Liver (tissue), 9 donors: ENCODE results near the gene RET. TPM values are rescaled to one million over a fixed set of nuclear protein-coding genes. Genes with fewer than 3 reads are reported as not detected.

ENCODE experiments used
- DNase-seq: peaks from one replicate; pipeline ENCODE4 v3.0.0-alpha.2; 2017; ENCODE audit warnings: low spot score
- H3K27ac ChIP-seq, 2 donors: one replicate each; pipeline ENCODE4 v1.7.0; 2013; ENCODE audit warnings: inconsistent platforms in 2 of 2, low read length in 2 of 2, control low read depth in 1 of 2, low read depth in 1 of 2, mild to moderate bottlenecking in 1 of 2
- H3K27me3 ChIP-seq, 4 donors: one replicate each; pipeline versions ENCODE4 v1.6.1 to v1.7.0; 2013; ENCODE audit warnings: low read length in 3 of 4, inconsistent platforms in 1 of 4, mild to moderate bottlenecking in 1 of 4, moderate library complexity in 1 of 4; ENCODE audit not compliant: control insufficient read depth in 4 of 4, insufficient read depth in 4 of 4
- H3K36me3 ChIP-seq, 4 donors: one replicate each; pipeline versions ENCODE4 v1.6.1 to v1.7.0; 2013; ENCODE audit warnings: low read length in 3 of 4, mild to moderate bottlenecking in 3 of 4, low read depth in 1 of 4, moderate library complexity in 1 of 4; ENCODE audit not compliant: control insufficient read depth in 4 of 4, insufficient read depth in 3 of 4
- H3K4me1 ChIP-seq, 4 donors: one replicate each; pipeline versions ENCODE4 v1.6.1 to v1.7.0; 2013; ENCODE audit warnings: low read length in 3 of 4, mild to moderate bottlenecking in 3 of 4, moderate library complexity in 1 of 4; ENCODE audit not compliant: control insufficient read depth in 4 of 4, insufficient read depth in 4 of 4
- H3K4me3 ChIP-seq, 3 donors: one replicate each; pipeline versions ENCODE4 v1.6.1 to v1.7.0; 2013; ENCODE audit warnings: low read length in 3 of 3, control low read depth in 1 of 3, low read depth in 1 of 3, mild to moderate bottlenecking in 1 of 3
- H3K9ac ChIP-seq, 2 donors: one replicate each; pipeline ENCODE4 v1.7.0; 2013; ENCODE audit warnings: low read length in 2 of 2, mild to moderate bottlenecking in 2 of 2, moderate library complexity in 2 of 2, control low read depth in 1 of 2, low read depth in 1 of 2
- H3K9me3 ChIP-seq, 4 donors: one replicate each; pipeline versions ENCODE4 v1.6.1 to v1.7.0; 2013; ENCODE audit warnings: low read length in 3 of 4; ENCODE audit not compliant: control insufficient read depth in 4 of 4
- EGR1 ChIP-seq, 2 donors: IDR thresholded peaks; 2 replicates each; pipeline ENCODE4 v1.6.1; 2016 to 2018; ENCODE audit warnings: antibody characterized with exemption in 2 of 2, low read depth in 2 of 2
- FOXA1 ChIP-seq: IDR thresholded peaks from 2 replicates; pipeline ENCODE4 v1.6.1; 2016; ENCODE audit warnings: antibody characterized with exemption
- FOXA2 ChIP-seq: IDR thresholded peaks from 2 replicates; pipeline ENCODE4 v1.6.1; 2016; ENCODE audit warnings: antibody characterized with exemption
- GABPA ChIP-seq, 2 donors: IDR thresholded peaks in 1 of 2; conservative IDR thresholded peaks in 1 of 2; 2 replicates each; pipeline ENCODE4 v1.6.1; 2016; ENCODE audit warnings: antibody characterized with exemption in 2 of 2, mild to moderate bottlenecking in 1 of 2, moderate library complexity in 1 of 2
- HNF4A ChIP-seq, 2 donors: conservative IDR thresholded peaks; 2 replicates each; pipeline ENCODE4 v1.6.1; 2016; ENCODE audit warnings: antibody characterized with exemption in 2 of 2, mild to moderate bottlenecking in 2 of 2
- HNF4G ChIP-seq: IDR thresholded peaks from 2 replicates; pipeline ENCODE4 v1.6.1; 2016; ENCODE audit warnings: antibody characterized with exemption
- JUND ChIP-seq, 2 donors: IDR thresholded peaks; 2 replicates each; pipeline ENCODE4 v1.6.1; 2016; ENCODE audit warnings: antibody characterized with exemption in 2 of 2
- NR2F2 ChIP-seq: IDR thresholded peaks from 2 replicates; pipeline ENCODE4 v1.6.1; 2016; ENCODE audit warnings: antibody characterized with exemption
- RAD21 ChIP-seq, 2 donors: IDR thresholded peaks; 2 replicates each; pipeline ENCODE4 v1.6.1; 2016; ENCODE audit warnings: antibody characterized with exemption in 2 of 2, mild to moderate bottlenecking in 2 of 2
- SP1 ChIP-seq: IDR thresholded peaks from 2 replicates; pipeline ENCODE4 v1.6.1; 2018; ENCODE audit warnings: antibody characterized with exemption, mild to moderate bottlenecking
- TAF1 ChIP-seq: conservative IDR thresholded peaks from 2 replicates; pipeline ENCODE4 v1.6.1; 2016; ENCODE audit warnings: antibody characterized with exemption, mild to moderate bottlenecking
- YY1 ChIP-seq: IDR thresholded peaks from 2 replicates; pipeline ENCODE4 v1.6.1; 2016; ENCODE audit warnings: antibody characterized with exemption, mild to moderate bottlenecking
- WGBS: extraction: QIAGEN DNeasy Blood & Tissue Kit; methylation state at CpG from one replicate; pipeline ENCODE4 v1.1.7; 2013; 5-methylcytosine and 5-hydroxymethylcytosine counted together
- polyA plus RNA-seq, 2 donors: library from polyadenylated mRNA; stranded (reverse) in 1 of 2; unstranded in 1 of 2; fragments of 200-250 nt in 1 of 2; fragments of >200 nt in 1 of 2; fragmentation: Nextera tagmentation in 1 of 2; extraction: Ambion mirVana in 1 of 2; gene quantifications; one replicate each; pipeline versions ENCODE4 v1.2.1 to v1.2.3, GENCODE V29; 2013 to 2015
- total RNA-seq, 2 donors: library from RNA; depleted of rRNA; stranded (reverse); fragments of >200 nt; gene quantifications; one replicate each; pipeline ENCODE4 v1.2.3, GENCODE V29; 2014
- TF ChIP-seq, protein P1 (sequence below): IDR thresholded peaks from 2 replicates; pipeline ENCODE4 v1.6.1; 2016; ENCODE audit warnings: antibody characterized with exemption, mild to moderate bottlenecking
- TF ChIP-seq, protein P2 (sequence below): IDR thresholded peaks from 2 replicates; pipeline ENCODE4 v1.6.1; 2016; ENCODE audit warnings: antibody characterized with exemption
- TF ChIP-seq, protein P3 (sequence below): IDR thresholded peaks from 2 replicates; pipeline ENCODE4 v1.6.1; 2016; ENCODE audit warnings: antibody characterized with exemption
- TF ChIP-seq, protein P4 (sequence below): IDR thresholded peaks from 2 replicates; pipeline ENCODE4 v1.6.1; 2016; ENCODE audit warnings: antibody characterized with exemption
- TF ChIP-seq, protein P5 (sequence below): fragments of 150-350 bp; IDR thresholded peaks from 2 replicates; pipeline ENCODE4 v1.5.1; 2017; ENCODE audit warnings: improper control_type of control experiment, low read depth, low read length; ENCODE audit not compliant: missing input control
- donor health status: healthy.
- donor health status: healthy.
- donor health status: healthy.
- donor health status: healthy.
- donor health status: healthy.

RET gene
- total and polyA plus RNA-seq, 4 donors, result 0.09 to 2.5 (median 0.33) TPM; not detected in 1

DNA sequence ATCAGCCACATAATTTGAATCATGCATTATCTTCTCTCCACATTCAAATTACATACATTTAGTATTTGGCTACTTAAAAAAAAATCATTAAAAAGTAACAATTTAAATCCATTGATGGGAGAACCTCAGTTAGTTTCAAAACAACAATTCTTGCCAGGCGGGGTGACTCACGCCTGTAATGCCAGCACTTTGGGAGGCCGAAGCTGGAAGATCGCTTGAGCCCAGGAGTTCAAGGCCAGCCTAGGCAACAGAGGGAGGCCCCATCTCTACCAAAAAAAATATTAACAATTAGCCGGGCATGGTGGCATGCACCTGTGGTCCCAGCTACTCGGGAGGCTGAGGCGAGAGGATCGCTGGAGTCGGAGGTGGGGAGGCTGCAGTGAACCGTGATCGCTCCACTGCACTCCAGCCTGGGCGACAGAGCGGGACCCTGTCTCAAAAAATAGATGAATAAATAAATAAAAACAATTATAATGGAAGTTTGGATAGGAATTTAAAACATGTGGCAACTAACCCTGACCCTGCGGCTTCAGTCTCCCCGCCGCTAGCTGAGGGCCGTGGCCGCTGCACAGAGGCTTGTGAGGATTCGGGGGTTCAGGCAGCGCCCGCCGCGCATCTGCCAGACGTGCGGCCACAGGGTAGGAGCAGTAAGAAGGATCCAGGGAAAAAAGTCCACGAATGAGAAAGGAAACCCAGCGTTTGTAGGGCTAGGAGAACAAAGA lies 60.3 kb downstream of the RET start:
- Histone ChIP-seq H3K9me3 (no peaks in the 10 kb centered on the region), H3K9ac (peak overlapping the region in 1 of 2 donors; percentile 72), H3K4me1 (peaks cover 3 to 19% (median 10%) of the 10 kb centered on the region in 4 donors), H3K36me3 (no peaks in the 10 kb centered on the region), H3K27ac (peak overlapping the region; percentile 88 to 94), H3K27me3 (no peaks in the 10 kb centered on the region), H3K4me3 (peak overlapping the region; percentile 75 to 98 (median 94))
- no peak for DNase-seq
- 49% methylated on average over 27 of the region's 27 CpGs for WGBS
- TF ChIP-seq HNF4G (no peak), RAD21 (IDR thresholded peaks at IDR 0.05) (no peak), EGR1 (IDR thresholded peaks at IDR 0.05; ENCODE audit: low read depth in 2 of 2) (no peak), FOXA2 (no peak), TAF1 (no peak), FOXA1 (no peak), SP1 (no peak), GABPA (IDR thresholded peaks at IDR 0.05 in 1 of 2, conservative IDR thresholded peaks at IDR 0.05 in 1 of 2) (no peak), JUND (IDR thresholded peaks at IDR 0.05) (no peak), NR2F2 (no peak), YY1 (no peak)
- TF ChIP-seq, protein P1, sequence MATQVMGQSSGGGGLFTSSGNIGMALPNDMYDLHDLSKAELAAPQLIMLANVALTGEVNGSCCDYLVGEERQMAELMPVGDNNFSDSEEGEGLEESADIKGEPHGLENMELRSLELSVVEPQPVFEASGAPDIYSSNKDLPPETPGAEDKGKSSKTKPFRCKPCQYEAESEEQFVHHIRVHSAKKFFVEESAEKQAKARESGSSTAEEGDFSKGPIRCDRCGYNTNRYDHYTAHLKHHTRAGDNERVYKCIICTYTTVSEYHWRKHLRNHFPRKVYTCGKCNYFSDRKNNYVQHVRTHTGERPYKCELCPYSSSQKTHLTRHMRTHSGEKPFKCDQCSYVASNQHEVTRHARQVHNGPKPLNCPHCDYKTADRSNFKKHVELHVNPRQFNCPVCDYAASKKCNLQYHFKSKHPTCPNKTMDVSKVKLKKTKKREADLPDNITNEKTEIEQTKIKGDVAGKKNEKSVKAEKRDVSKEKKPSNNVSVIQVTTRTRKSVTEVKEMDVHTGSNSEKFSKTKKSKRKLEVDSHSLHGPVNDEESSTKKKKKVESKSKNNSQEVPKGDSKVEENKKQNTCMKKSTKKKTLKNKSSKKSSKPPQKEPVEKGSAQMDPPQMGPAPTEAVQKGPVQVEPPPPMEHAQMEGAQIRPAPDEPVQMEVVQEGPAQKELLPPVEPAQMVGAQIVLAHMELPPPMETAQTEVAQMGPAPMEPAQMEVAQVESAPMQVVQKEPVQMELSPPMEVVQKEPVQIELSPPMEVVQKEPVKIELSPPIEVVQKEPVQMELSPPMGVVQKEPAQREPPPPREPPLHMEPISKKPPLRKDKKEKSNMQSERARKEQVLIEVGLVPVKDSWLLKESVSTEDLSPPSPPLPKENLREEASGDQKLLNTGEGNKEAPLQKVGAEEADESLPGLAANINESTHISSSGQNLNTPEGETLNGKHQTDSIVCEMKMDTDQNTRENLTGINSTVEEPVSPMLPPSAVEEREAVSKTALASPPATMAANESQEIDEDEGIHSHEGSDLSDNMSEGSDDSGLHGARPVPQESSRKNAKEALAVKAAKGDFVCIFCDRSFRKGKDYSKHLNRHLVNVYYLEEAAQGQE, result no peak
- TF ChIP-seq, protein P2, sequence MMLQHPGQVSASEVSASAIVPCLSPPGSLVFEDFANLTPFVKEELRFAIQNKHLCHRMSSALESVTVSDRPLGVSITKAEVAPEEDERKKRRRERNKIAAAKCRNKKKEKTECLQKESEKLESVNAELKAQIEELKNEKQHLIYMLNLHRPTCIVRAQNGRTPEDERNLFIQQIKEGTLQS, result no peak
- TF ChIP-seq, protein P3, sequence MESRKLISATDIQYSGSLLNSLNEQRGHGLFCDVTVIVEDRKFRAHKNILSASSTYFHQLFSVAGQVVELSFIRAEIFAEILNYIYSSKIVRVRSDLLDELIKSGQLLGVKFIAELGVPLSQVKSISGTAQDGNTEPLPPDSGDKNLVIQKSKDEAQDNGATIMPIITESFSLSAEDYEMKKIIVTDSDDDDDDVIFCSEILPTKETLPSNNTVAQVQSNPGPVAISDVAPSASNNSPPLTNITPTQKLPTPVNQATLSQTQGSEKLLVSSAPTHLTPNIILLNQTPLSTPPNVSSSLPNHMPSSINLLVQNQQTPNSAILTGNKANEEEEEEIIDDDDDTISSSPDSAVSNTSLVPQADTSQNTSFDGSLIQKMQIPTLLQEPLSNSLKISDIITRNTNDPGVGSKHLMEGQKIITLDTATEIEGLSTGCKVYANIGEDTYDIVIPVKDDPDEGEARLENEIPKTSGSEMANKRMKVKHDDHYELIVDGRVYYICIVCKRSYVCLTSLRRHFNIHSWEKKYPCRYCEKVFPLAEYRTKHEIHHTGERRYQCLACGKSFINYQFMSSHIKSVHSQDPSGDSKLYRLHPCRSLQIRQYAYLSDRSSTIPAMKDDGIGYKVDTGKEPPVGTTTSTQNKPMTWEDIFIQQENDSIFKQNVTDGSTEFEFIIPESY, result no peak
- TF ChIP-seq, protein P4, sequence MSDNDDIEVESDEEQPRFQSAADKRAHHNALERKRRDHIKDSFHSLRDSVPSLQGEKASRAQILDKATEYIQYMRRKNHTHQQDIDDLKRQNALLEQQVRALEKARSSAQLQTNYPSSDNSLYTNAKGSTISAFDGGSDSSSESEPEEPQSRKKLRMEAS, result no peak

DNA sequence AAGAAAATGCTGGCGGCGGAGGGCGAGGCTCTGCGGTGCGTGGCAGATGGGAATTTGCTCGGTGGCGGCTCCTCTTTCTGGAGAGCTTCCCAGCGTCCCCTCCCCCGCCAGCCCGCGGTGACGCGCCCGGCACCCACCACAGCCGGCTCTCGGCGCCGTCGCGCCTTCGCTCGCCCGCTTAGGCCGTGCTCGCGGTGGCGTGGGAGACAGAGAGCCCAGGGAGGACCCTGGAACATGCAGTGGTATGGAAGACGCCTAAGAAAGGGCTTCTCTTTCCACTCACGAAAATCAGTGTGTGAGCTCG lies 60.8 kb downstream of the RET start:
- peak; percentile 57 for DNase-seq
- under 1% methylated on average over 30 of the region's 30 CpGs for WGBS
- peaks cover 3 to 19% (median 10%) of the 10 kb centered on the region in 4 donors for H3K4me1 ChIP-seq
- TF ChIP-seq, protein P2, result no peak
- TF ChIP-seq GABPA (IDR thresholded peaks at IDR 0.05 in 1 of 2, conservative IDR thresholded peaks at IDR 0.05 in 1 of 2) (no peak), SP1 (no peak), HNF4A (conservative IDR thresholded peaks at IDR 0.05) (no peak), RAD21 (IDR thresholded peaks at IDR 0.05) (no peak), EGR1 (IDR thresholded peaks at IDR 0.05; ENCODE audit: low read depth in 2 of 2) (no peak), TAF1 (no peak)
- TF ChIP-seq, protein P5, sequence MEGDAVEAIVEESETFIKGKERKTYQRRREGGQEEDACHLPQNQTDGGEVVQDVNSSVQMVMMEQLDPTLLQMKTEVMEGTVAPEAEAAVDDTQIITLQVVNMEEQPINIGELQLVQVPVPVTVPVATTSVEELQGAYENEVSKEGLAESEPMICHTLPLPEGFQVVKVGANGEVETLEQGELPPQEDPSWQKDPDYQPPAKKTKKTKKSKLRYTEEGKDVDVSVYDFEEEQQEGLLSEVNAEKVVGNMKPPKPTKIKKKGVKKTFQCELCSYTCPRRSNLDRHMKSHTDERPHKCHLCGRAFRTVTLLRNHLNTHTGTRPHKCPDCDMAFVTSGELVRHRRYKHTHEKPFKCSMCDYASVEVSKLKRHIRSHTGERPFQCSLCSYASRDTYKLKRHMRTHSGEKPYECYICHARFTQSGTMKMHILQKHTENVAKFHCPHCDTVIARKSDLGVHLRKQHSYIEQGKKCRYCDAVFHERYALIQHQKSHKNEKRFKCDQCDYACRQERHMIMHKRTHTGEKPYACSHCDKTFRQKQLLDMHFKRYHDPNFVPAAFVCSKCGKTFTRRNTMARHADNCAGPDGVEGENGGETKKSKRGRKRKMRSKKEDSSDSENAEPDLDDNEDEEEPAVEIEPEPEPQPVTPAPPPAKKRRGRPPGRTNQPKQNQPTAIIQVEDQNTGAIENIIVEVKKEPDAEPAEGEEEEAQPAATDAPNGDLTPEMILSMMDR, result no peak
- TF ChIP-seq, protein P1, result no peak
- TF ChIP-seq, protein P3, result no peak

More for the DNA sequence above, 60.8 kb downstream of the RET start:
- Histone ChIP-seq H3K9ac (peak overlapping the region in 1 of 2 donors; percentile 72), H3K27ac (peak overlapping the region; percentile 88 to 94), H3K9me3 (no peaks in the 10 kb centered on the region), H3K27me3 (no peaks in the 10 kb centered on the region), H3K36me3 (no peaks in the 10 kb centered on the region), H3K4me3 (peak overlapping the region; percentile 75 to 98 (median 94))
